MCF 10A (cell line): ENCODE results near the gene AVPR1B. TPM values are rescaled to one million over a fixed set of nuclear protein-coding genes. Genes with fewer than 3 reads are reported as not detected.

ENCODE experiments used
- Bru-seq: library from RNA; stranded (reverse); fragments of 400-500 nt; gene quantifications from one replicate; lab custom pipeline; 2021; lab: Mats Ljungman, UMichigan
- BruChase-seq, 2 experiments: library from RNA; stranded (reverse); fragments of 400-500 nt; gene quantifications; one replicate each; lab custom pipeline; 2021; lab: Mats Ljungman, UMichigan
- BruUV-seq: library from RNA; stranded (reverse); fragments of 400-500 nt; replicated peaks from 2 replicates; lab custom pipeline; 2021; lab: Mats Ljungman, UMichigan
- CTCF ChIA-PET: fragments of 300-600 bp; sonication (Branson Sonifier 250); formaldehyde crosslinking; extraction: SDS; loops from one replicate; lab custom pipeline; 2021; ENCODE audit warnings: antibody characterized with exemption, inconsistent platforms; lab: Yijun Ruan, JAX
- POLR2A ChIA-PET: fragments of 300-600, 350-650 bp; sonication (Branson Sonifier 250); formaldehyde crosslinking; extraction: SDS; loops from one replicate; lab custom pipeline; 2020; ENCODE audit warnings: antibody characterized with exemption, inconsistent platforms; lab: Yijun Ruan, JAX
- DNase-seq: peaks from one replicate; pipeline ENCODE4 v3.0.0-alpha.2; 2018; ENCODE audit not compliant: unreplicated experiment
- H3K27ac Mint-ChIP-seq: one replicate; pipeline ENCODE4 v1.8.0; 2022; ENCODE audit warnings: mild to moderate bottlenecking, low read depth, mixed read lengths; ENCODE audit not compliant: unreplicated experiment
- H3K27me3 Mint-ChIP-seq: one replicate; pipeline ENCODE4 v1.8.0; 2022; ENCODE audit warnings: mixed read lengths; ENCODE audit not compliant: insufficient read depth, unreplicated experiment
- H3K36me3 Mint-ChIP-seq: one replicate; pipeline ENCODE4 v1.8.0; 2022; ENCODE audit warnings: mild to moderate bottlenecking, moderate library complexity, mixed read lengths; ENCODE audit not compliant: insufficient read depth, unreplicated experiment
- H3K4me1 Mint-ChIP-seq: one replicate; pipeline ENCODE4 v1.8.0; 2022; ENCODE audit warnings: mixed read lengths; ENCODE audit not compliant: insufficient read depth, unreplicated experiment
- H3K4me3 Mint-ChIP-seq: one replicate; pipeline ENCODE4 v1.8.0; 2022; ENCODE audit warnings: mild to moderate bottlenecking, moderate library complexity, mixed read lengths; ENCODE audit not compliant: unreplicated experiment
- H3K9me3 Mint-ChIP-seq: one replicate; pipeline ENCODE4 v1.8.0; 2022; ENCODE audit warnings: mixed read lengths; ENCODE audit not compliant: unreplicated experiment
- CTCF ChIP-seq: fragments of 200-600 bp; IDR thresholded peaks from one replicate; pipeline ENCODE4 v1.8.0; 2022; ENCODE audit warnings: antibody characterized with exemption, mild to moderate bottlenecking; ENCODE audit not compliant: unreplicated experiment
- intact Hi-C: fragments of 100-400 bp; cut with micrococcal nuclease; formaldehyde crosslinking; loops from 2 replicates; pipeline ENCODE4 v1.14.1; 2022
- long read RNA-seq: library from polyadenylated mRNA; stranded (forward); transcript quantifications from one replicate; pipeline ENCODE4 v2.0.0, GENCODE V29; 2022
- total RNA-seq: library from RNA; stranded (reverse); gene quantifications from 2 replicates; pipeline ENCODE4 v1.2.3, GENCODE V29; 2022

The AVPR1B gene
- total RNA-seq, result not detected in 2 replicates
- not detected for Bru-seq, nascent RNA
- not detected for BruChase-seq, experiment 1, labeled RNA remaining after a 6-hour chase
- BruChase-seq, experiment 2, labeled RNA remaining after a 2-hour chase, result not detected
- long read RNA-seq, result 0 reads

- Mint-ChIP-seq H3K27ac (no peak within 1 kb of the TSS), H3K27me3 (peaks cover 24% of the 10 kb centered on the region)
- POLR2A ChIA-PET, result no interaction called here
Observed at GRCh38 chr1:206117151-206117948, at the start of gene AVPR1B. Gene AVPR1B (minus strand): TSS chr1:206117388. CDS start chr1:206116890, 498 bp downstream.

GRCh38 chr1:206145771-206146290, 28.6 kb upstream of the AVPR1B start:
- no peak for DNase-seq
- no peak for TF ChIP-seq CTCF
- Mint-ChIP-seq H3K4me1 (no peaks in the 10 kb centered on the region), H3K27me3 (peaks cover 60% of the 10 kb centered on the region), H3K36me3 (no peaks in the 10 kb centered on the region), H3K27ac (no peak overlapping the region), H3K9me3 (no peaks in the 10 kb centered on the region), H3K4me3 (no peak overlapping the region)
- ChIA-PET POLR2A (no interaction called here), CTCF (interaction anchor here (0.9 to 2.4 kb wide), 4 partner anchors 12 to 316 kb away, joined by 3 to 9 read pairs (median 3); no protein-coding TSS in a partner anchor)
- BruUV-seq, result no TSS peak
- intact Hi-C loops, result no loop called here

More at GRCh38 chr1:206117151-206117948, at the start of gene AVPR1B:
- no peak within 1 kb of the TSS for H3K4me3 Mint-ChIP-seq
- BruUV-seq, result no TSS peak
- DNase-seq, result no peak
- intact Hi-C loops, result no loop called here
- H3K4me1 Mint-ChIP-seq, result peaks cover 7% of the 10 kb centered on the region
- CTCF ChIA-PET, result interaction anchor here (0.8 to 1.0 kb wide), 2 partner anchors 11 to 12 kb away, joined by 4 read pairs; no protein-coding TSS in a partner anchor
- no peak for TF ChIP-seq CTCF
- H3K9me3 Mint-ChIP-seq, result peaks cover 23% of the 10 kb centered on the region
- no peaks in the 10 kb centered on the region for H3K36me3 Mint-ChIP-seq

- Mint-ChIP-seq H3K27me3 (peaks cover 72% of the 10 kb centered on the region), H3K9me3 (no peaks in the 10 kb centered on the region), H3K27ac (no peak overlapping the region), H3K4me3 (no peak overlapping the region), H3K36me3 (no peaks in the 10 kb centered on the region), H3K4me1 (no peaks in the 10 kb centered on the region)
- no peak for TF ChIP-seq CTCF
- no TSS peak for BruUV-seq
- POLR2A ChIA-PET, result interaction anchor here (0.6 kb wide), 1 partner anchor 10 kb away, joined by 3 read pairs; no protein-coding TSS in a partner anchor
- intact Hi-C loops, result no loop called here
- DNase-seq, result peak; percentile 18
- CTCF ChIA-PET, result interaction anchor here (0.8 to 2.4 kb wide), 3 partner anchors 39 to 1426 kb away, joined by 3 to 9 read pairs (median 3); no protein-coding TSS in a partner anchor
Observed at GRCh38 chr1:206144605-206145004, 27.4 kb upstream of the AVPR1B start.
